GM12878 (cell line): ENCODE results near the gene KCTD12. TPM values are rescaled to one million over a fixed set of nuclear protein-coding genes. Genes with fewer than 3 reads are reported as not detected.

ENCODE experiments used
- ATAC-seq: fragments of 200-7000 bp; cut with Tn5 transposase; 3 replicates; pipeline ENCODE4 v1.9.1; 2020; ENCODE audit warnings: mild to moderate bottlenecking, moderate library complexity
- BruUV-seq: library from RNA; stranded (reverse); fragments of 400-500 nt; replicated peaks from 2 replicates; lab custom pipeline; 2021; lab: Mats Ljungman, UMichigan
- CTCF ChIA-PET: fragments of 300-600 bp; sonication (Branson Sonifier 250); formaldehyde crosslinking; extraction: SDS; loops from one replicate; lab custom pipeline; 2021; ENCODE audit warnings: inconsistent platforms; lab: Yijun Ruan, JAX
- POLR2A ChIA-PET: fragments of 350-600 bp; formaldehyde crosslinking; extraction: SDS; loops from one replicate; lab custom pipeline; 2021; ENCODE audit warnings: inconsistent platforms; lab: Charles Lee
- RAD21 ChIA-PET: fragments of 300-600 bp; sonication (Branson Sonifier 250); formaldehyde crosslinking; loops from one replicate; lab custom pipeline; 2023; ENCODE audit warnings: antibody characterized with exemption; ENCODE audit not compliant: unreplicated experiment; lab: Charles Lee
- SMC1A ChIA-PET: fragments of 300-600 bp; sonication (Branson Sonifier 250); formaldehyde crosslinking; loops from one replicate; lab custom pipeline; 2023; ENCODE audit not compliant: unreplicated experiment, uncharacterized antibody; lab: Charles Lee
- DNase-seq: peaks from one replicate; pipeline ENCODE4 v3.0.0-alpha.2; 2011; ENCODE audit warnings: low read depth, low spot score
- FAIRE-seq: peaks from 3 replicates; lab custom pipeline; 2011; peaks lifted over from hg19 to GRCh38; lab: Jason Lieb, UNC
- H2AFZ ChIP-seq: 2 replicates; pipeline ENCODE4 v1.6.0; 2011; ENCODE audit warnings: low read depth, low read length, control low read depth; ENCODE audit not compliant: control insufficient read depth
- H3K27ac ChIP-seq: 2 replicates; pipeline ENCODE4 v1.5.1; 2011; ENCODE audit warnings: control low read depth; ENCODE audit not compliant: control insufficient read depth, insufficient read depth
- H3K27me3 ChIP-seq, 2 experiments: replicated peaks in 1 of 2; 2 replicates each; pipeline versions ENCODE4 v1.6.0 to v1.6.1; 2011; ENCODE audit warnings: low read length in 1 of 2; ENCODE audit not compliant: control insufficient read depth in 2 of 2, insufficient read depth in 2 of 2
- H3K36me3 ChIP-seq, 2 experiments: 2 replicates each; pipeline ENCODE4 v1.5.1; 2011; ENCODE audit warnings: low read length in 1 of 2; ENCODE audit not compliant: control insufficient read depth in 2 of 2, insufficient read depth in 2 of 2
- H3K4me1 ChIP-seq: 2 replicates; pipeline ENCODE4 v1.6.1; 2011; ENCODE audit warnings: mild to moderate bottlenecking, low read length, moderate library complexity, mixed read lengths; ENCODE audit not compliant: control insufficient read depth, insufficient read depth
- H3K4me2 ChIP-seq: 2 replicates; pipeline ENCODE4 v1.6.0; 2011; ENCODE audit warnings: control low read depth; ENCODE audit not compliant: control insufficient read depth, insufficient read depth
- H3K4me3 ChIP-seq: fragments of 200-600 bp; sonication (generic); 2 replicates; pipeline ENCODE4 v1.5.1; 2016
- H3K79me2 ChIP-seq: 2 replicates; pipeline ENCODE4 v1.6.0; 2011; ENCODE audit warnings: low read length; ENCODE audit not compliant: control insufficient read depth, insufficient read depth
- H3K9ac ChIP-seq: 2 replicates; pipeline ENCODE4 v1.8.0; 2011; ENCODE audit warnings: low read length, control low read depth, mixed read lengths; ENCODE audit not compliant: control insufficient read depth, insufficient read depth
- H3K9me3 ChIP-seq: replicated peaks from 3 replicates; pipeline ENCODE4 v1.5.1; 2011; ENCODE audit warnings: mild to moderate bottlenecking, low read length; ENCODE audit not compliant: control insufficient read depth, insufficient read depth
- H4K20me1 ChIP-seq: 2 replicates; pipeline ENCODE4 v1.6.0; 2011; ENCODE audit not compliant: control insufficient read depth, insufficient read depth
- FOS ChIP-seq: IDR thresholded peaks from 3 replicates; pipeline ENCODE4 v1.6.1; 2011; ENCODE audit warnings: borderline replicate concordance; ENCODE audit not compliant: insufficient read length; ENCODE audit errors: extremely low read depth
- GABPA ChIP-seq: IDR thresholded peaks from 2 replicates; pipeline ENCODE4 v1.6.1; 2014; ENCODE audit warnings: antibody characterized with exemption, low read depth, mild to moderate bottlenecking, inconsistent platforms
- POLR2AphosphoS2 ChIP-seq: IDR thresholded peaks from 2 replicates; pipeline ENCODE4 v1.6.1; 2011; ENCODE audit warnings: low read depth, mild to moderate bottlenecking, low read length, improper control_type of control experiment, moderate library complexity
- WGBS: methylation state at CpG from one replicate; pipeline ENCODE4 v1.1.6; 2016; ENCODE audit warnings: low lambda C conversion rate; ENCODE audit not compliant: insufficient replicate concordance, insufficient coverage; ENCODE audit errors: missing lambda C conversion rate; 5-methylcytosine and 5-hydroxymethylcytosine counted together
- in situ Hi-C: fragments of 300-500 bp; cut with MboI; formaldehyde crosslinking; loops from 9 replicates; pipeline ENCODE4 v1.14.3; 2018; ENCODE audit warnings: mixed read lengths
- intact Hi-C: fragments of 100-400 bp; cut with micrococcal nuclease; formaldehyde crosslinking; loops from one replicate; pipeline ENCODE4 v1.14.2; 2022; ENCODE audit not compliant: unreplicated experiment
- polyA plus RNA-seq, 11 experiments: library from polyadenylated mRNA; depleted of rRNA in 4 of 11; unstranded in 6 of 11; stranded (reverse) in 5 of 11; fragments of >200 nt; fragmentation: Nextera tagmentation in 4 of 11; fragmentation: Illumina TruSeq in 1 of 11; extraction: Ambion mirVana in 4 of 11; extraction: Trizol in 1 of 11; gene quantifications; 1 replicate in 1 of 11; 2 replicates in 10 of 11; pipeline versions ENCODE4 v1.2.1 to v1.2.3, GENCODE V29; 2011 to 2016; ENCODE audit warnings: inconsistent platforms in 2 of 11, missing spikeins in 2 of 11, low read depth in 1 of 11
- total RNA-seq, 4 experiments: library from RNA; depleted of rRNA in 3 of 4; stranded (reverse); fragments of >200 nt in 3 of 4; fragmentation: Illumina TruSeq in 1 of 4; extraction: Trizol in 1 of 4; gene quantifications; 2 replicates each; pipeline versions ENCODE4 v1.2.1 to v1.2.3, GENCODE V29; 2013 to 2021
- TF ChIP-seq, protein P1 (sequence below): fragments of 150-350 bp; IDR thresholded peaks from 2 replicates; pipeline ENCODE4 v1.6.1; 2014; ENCODE audit warnings: mild to moderate bottlenecking, low read depth, low read length
- TF ChIP-seq, protein P2 (sequence below): IDR thresholded peaks from 2 replicates; pipeline ENCODE4 v1.6.1; 2012; ENCODE audit warnings: low read length, inconsistent platforms

The KCTD12 gene
- total and polyA plus RNA-seq, 10 of the 15 experiments (the other 5 are each of a cell fraction or from before 2014, with no cell fraction given): 0.24 to 2.9 (median 0.92) TPM

DNA sequence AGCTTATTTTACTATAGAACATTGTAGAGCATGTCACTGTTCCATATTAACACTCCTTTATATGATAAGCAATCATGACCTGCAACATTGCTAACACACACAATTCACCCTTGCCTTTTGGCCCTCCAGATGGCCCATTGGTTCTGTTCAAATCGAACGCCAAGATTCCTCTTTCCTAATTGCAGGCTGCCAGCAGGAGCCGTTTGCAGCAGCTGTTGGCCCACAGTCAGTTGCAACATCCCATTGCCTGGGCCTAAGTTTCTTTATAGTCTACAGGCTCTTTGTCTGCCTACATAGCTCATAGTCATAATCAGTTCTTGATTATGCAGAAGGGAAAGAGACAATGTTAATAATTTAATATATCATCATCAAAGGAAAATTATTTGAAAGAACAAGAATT, 37.6 kb downstream of the KCTD12 start:
- SMC1A ChIA-PET: interaction anchor here (0.9 to 2.0 kb wide), 4 partner anchors 9 to 114 kb away, joined by 3 to 6 read pairs (median 3); no protein-coding TSS in a partner anchor
- Histone ChIP-seq H4K20me1 (no peaks in the 10 kb centered on the region), H2AFZ (no peak overlapping the region), H3K27ac (no peak overlapping the region), H3K4me1 (no peaks in the 10 kb centered on the region), H3K9ac (no peak overlapping the region), H3K9me3 (no peaks in the 10 kb centered on the region), H3K27me3 (no peaks in the 10 kb centered on the region), H3K4me2 (no peak overlapping the region), H3K36me3 (no peaks in the 10 kb centered on the region), H3K4me3 (no peak overlapping the region), H3K79me2 (no peaks in the 10 kb centered on the region)
- FAIRE-seq: no peak
- TF ChIP-seq FOS: no peak
- TF ChIP-seq, protein P1, sequence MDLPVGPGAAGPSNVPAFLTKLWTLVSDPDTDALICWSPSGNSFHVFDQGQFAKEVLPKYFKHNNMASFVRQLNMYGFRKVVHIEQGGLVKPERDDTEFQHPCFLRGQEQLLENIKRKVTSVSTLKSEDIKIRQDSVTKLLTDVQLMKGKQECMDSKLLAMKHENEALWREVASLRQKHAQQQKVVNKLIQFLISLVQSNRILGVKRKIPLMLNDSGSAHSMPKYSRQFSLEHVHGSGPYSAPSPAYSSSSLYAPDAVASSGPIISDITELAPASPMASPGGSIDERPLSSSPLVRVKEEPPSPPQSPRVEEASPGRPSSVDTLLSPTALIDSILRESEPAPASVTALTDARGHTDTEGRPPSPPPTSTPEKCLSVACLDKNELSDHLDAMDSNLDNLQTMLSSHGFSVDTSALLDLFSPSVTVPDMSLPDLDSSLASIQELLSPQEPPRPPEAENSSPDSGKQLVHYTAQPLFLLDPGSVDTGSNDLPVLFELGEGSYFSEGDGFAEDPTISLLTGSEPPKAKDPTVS: no peak
- TF ChIP-seq, protein P2, sequence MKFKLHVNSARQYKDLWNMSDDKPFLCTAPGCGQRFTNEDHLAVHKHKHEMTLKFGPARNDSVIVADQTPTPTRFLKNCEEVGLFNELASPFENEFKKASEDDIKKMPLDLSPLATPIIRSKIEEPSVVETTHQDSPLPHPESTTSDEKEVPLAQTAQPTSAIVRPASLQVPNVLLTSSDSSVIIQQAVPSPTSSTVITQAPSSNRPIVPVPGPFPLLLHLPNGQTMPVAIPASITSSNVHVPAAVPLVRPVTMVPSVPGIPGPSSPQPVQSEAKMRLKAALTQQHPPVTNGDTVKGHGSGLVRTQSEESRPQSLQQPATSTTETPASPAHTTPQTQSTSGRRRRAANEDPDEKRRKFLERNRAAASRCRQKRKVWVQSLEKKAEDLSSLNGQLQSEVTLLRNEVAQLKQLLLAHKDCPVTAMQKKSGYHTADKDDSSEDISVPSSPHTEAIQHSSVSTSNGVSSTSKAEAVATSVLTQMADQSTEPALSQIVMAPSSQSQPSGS: no peak
- no peak for TF ChIP-seq POLR2AphosphoS2
- TF ChIP-seq GABPA: no peak
- no peak for ATAC-seq
- intact Hi-C loops: no loop called here
- POLR2A ChIA-PET: no interaction called here
- RAD21 ChIA-PET: no interaction called here
- CTCF ChIA-PET: no interaction called here
- BruUV-seq: no TSS peak
- 77% methylated on average over 3 of the region's 3 CpGs for WGBS
- no peak for DNase-seq
- in situ Hi-C loops: no loop called here
